GM12873 (cell line): ENCODE measurements around the gene RAD51B.

ENCODE experiments used
- CTCF ChIP-seq: IDR thresholded peaks from 2 replicates; pipeline ENCODE4 v1.5.1; 2012; ENCODE audit warnings: low read depth, mild to moderate bottlenecking, moderate library complexity, low read length, control low read depth; ENCODE audit not compliant: insufficient read depth; ENCODE audit errors: missing control alignments

The RAD51B gene

GRCh38 chr14:68008491-68008890 lies 188.9 kb downstream of the RAD51B start:
- no peak for TF ChIP-seq CTCF

DNA sequence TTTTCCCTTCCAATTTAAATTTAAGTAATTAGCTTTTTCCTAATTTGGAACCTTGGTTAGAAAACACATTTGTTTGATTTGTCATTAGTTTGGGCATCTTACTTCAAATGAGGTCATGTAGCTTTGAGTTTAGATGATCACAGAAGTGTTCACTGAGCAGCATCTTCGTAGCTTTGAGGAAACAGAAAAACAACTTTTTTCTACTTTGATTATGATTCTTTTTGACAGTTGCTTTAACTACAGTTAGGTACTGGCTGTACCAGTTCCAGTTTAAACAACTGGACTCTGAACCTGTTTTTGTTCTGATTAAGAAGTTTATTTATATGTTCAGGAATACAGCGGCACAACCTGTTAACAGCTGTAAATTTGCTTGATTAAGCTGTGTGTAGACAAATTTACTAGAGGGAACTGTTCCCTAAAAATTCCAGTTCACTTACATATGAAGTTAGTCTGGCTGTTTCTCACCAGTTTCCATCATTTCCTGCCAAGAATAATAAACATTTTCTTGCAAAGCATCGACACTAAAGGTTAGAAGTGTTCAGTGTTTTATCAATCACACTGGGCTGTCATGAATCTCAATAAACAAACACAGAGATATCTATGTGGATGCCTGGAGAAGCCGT lies 191.9 kb downstream of the RAD51B start:
- no peak for TF ChIP-seq CTCF

DNA sequence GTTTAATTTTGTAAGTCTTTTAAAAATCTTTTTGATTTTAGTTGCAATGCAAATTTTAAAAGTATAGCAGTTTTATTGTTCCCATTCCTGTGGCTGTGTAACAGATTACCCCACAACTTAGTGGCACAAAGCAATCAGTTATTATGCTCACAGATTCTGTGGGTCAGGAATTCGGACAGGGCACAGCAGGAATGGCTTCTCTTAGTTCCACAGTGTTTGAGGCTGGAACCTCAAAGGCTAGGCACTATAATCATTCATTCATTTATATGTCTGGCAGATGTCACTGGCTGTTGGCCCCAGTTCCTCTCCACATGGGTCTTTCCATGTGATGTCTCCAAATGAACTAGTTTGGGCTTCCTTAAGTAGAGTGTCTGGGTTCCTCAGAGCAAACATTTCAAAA lies 193.3 kb downstream of the RAD51B start:
- TF ChIP-seq CTCF = no peak

- TF ChIP-seq CTCF = no peak
Measured at GRCh38 chr14:68013326-68013725, 193.7 kb downstream of the RAD51B start.

DNA sequence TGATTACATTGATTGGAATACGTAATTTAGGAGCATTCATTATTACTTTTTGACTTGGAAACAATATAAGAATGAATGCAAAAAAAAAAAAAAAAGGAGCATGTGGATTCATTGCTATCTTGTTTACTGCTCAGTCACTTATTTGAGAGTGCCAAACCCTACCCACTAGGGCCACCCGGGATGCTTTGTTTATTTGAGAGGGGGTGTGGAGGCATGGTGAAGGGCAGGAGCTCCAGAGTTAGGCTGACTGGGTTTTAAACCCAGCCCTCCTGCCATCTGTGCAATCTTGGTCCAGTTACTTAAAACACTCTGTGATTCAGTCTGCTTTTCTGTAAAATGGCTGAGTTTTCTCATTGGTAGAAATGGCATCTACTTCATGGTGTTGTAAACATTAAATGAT lies 195.2 kb downstream of the RAD51B start:
- no peak for TF ChIP-seq CTCF

- no peak for TF ChIP-seq CTCF
Measured at GRCh38 chr14:68015356-68016254, 196.0 kb downstream of the RAD51B start.

DNA sequence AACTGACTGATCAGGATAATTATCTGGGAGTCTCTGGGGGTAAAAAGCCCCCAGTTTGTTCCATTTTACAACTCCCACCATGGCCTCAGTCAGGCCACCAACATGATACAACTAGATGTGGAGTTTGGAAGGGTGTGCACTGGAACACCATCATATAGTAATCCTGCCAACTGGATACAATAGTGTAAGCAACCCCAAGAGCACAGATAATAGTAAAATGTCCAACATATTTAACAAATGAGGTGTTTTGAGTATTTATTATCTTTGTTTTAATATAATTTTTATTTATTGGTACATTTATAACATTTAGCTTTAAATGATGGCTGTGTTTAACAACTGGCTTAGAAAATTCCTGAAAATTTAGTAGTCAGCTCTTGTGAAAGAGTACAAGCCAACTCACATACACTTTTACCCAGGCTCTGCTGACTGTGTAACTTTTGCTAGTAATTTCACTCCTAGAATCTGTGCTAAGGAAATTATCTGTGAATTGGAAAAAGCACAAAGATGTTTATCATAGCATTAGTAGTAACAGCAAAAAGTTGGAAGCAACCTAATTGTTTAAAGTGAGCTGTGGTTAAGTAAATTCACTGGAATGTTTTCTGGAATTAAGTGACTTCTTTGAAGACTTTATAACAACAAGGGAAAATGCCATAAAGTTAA lies 196.8 kb downstream of the RAD51B start:
- no peak for TF ChIP-seq CTCF
